ENCODE data around the gene NCOA6. TPM values are rescaled to one million over a fixed set of nuclear protein-coding genes. Genes with fewer than 3 reads are reported as not detected.
"Not testable (repeated sequence)": the region's sequence is repeated elsewhere in the genome, so short reads cannot be mapped to it uniquely, and the experiment has no call there.

NCOA6 gene
- total and polyA plus RNA-seq, 3 experiments from 2014 or later, result 11.4 to 23.1 (median 22.7) TPM

DNA sequence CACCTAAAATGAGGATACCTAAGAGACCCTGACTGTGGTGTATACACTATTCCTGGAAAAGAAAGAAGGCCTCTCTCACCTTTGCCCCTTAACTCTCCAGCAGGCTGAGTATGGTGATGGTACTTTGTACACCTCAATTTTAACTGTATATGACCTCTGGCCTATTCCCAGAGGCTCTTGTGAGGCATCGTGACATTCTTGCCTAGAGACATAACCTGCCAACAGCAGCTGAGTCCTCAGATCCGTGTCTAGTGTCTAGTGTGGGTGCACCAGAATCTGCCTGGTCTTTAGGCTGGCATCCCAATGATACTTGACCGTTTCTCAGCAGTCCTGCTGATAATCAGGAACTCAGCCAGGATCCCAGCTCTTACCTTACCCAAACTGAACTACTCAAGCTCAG lies 101.3 kb downstream of the NCOA6 start:
- Histone ChIP-seq H3K27me3 (ENCODE audit: insufficient read depth, low read length, poor library complexity, severe bottlenecking) (no peaks in the 10 kb centered on the region), H3K36me3 (ENCODE audit: insufficient read depth, low read length) (peaks cover 25% of the 10 kb centered on the region), H3K4me3 (ENCODE audit: low read length) (no peak overlapping the region), H3K9me3 (ENCODE audit: low read length) (no peaks in the 10 kb centered on the region), H3K4me1 (ENCODE audit: insufficient read depth, low read length) (no peaks in the 10 kb centered on the region), H3K27ac (ENCODE audit: low read depth, low read length) (no peak overlapping the region)
- Mint-ChIP-seq H3K27ac (no peak overlapping the region), H3K4me1 (peaks cover 4 to 10% (median 7%) of the 10 kb centered on the region in 3 donors), H3K36me3 (peaks cover 0 to 61% (median 27%) of the 10 kb centered on the region in 3 donors), H3K9me3 (no peaks in the 10 kb centered on the region), H3K4me3 (no peak overlapping the region), H3K27me3 (no peaks in the 10 kb centered on the region)
- DNase-seq, result no peak
- CTCF ChIA-PET, result no interaction called here
- POLR2A ChIA-PET, result no interaction called here

DNA sequence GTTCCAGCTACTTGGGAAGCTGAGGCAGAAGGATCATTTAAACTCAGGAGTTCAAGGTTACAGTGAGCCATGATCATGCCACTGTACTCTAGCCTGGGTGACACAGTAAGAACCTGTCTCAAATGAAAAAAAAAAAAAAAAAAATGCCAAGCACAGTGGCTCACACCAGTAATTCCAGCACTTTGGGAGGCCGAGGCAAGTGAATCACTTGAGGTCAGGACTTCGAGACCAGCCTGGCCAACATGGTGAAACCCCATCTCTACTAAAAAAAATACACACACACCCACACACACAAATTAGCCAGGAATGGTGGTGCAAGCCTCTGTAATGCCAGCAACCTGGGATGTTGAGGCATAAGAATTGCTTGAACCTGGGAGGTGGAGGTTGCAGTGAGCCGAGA lies 102.9 kb downstream of the NCOA6 start:
- H3K9me3 Mint-ChIP-seq; H3K4me1 ChIP-seq (ENCODE audit: insufficient read depth, low read length); DNase-seq; H3K27me3 ChIP-seq (ENCODE audit: insufficient read depth, low read length, poor library complexity, severe bottlenecking); POLR2A ChIA-PET; H3K4me3 ChIP-seq (ENCODE audit: low read length); H3K9me3 ChIP-seq (ENCODE audit: low read length); H3K27me3 Mint-ChIP-seq; H3K4me3 Mint-ChIP-seq; CTCF ChIA-PET; H3K4me1 Mint-ChIP-seq; H3K27ac ChIP-seq (ENCODE audit: low read depth, low read length): not testable (repeated sequence)
- Mint-ChIP-seq H3K27ac (peak overlapping the region in 2 of 8 donors; percentile 22 to 32), H3K36me3 (peaks cover 0 to 67% (median 28%) of the 10 kb centered on the region in 3 donors)
- peaks cover 25% of the 10 kb centered on the region for H3K36me3 ChIP-seq (ENCODE audit: insufficient read depth, low read length)

DNA sequence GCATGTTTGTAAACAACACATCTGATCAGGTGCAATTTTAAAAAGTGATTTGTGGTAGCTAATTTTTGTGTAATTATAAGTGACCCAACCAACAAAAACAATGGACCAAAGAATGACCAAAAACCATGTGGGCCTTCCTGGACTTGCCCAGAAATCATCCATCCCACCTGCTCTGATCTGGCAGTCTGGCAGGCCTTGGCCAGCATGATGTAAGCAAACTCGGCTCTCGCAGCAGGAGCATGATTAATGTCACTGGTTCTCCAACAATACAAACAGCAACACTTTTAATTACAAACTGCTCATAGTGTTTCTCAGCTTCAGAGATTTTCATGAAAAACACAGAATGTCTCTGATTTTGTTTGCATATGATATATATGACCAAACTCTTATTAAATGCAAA lies 105.2 kb downstream of the NCOA6 start:
- Histone ChIP-seq H3K36me3 (ENCODE audit: insufficient read depth, low read length) (peaks cover 11% of the 10 kb centered on the region), H3K9me3 (ENCODE audit: low read length) (no peaks in the 10 kb centered on the region), H3K27ac (ENCODE audit: low read depth, low read length) (no peak overlapping the region), H3K27me3 (ENCODE audit: insufficient read depth, low read length, poor library complexity, severe bottlenecking) (no peaks in the 10 kb centered on the region), H3K4me3 (ENCODE audit: low read length) (no peak overlapping the region), H3K4me1 (ENCODE audit: insufficient read depth, low read length) (no peaks in the 10 kb centered on the region)
- Mint-ChIP-seq H3K36me3 (peaks cover 0 to 54% (median 16%) of the 10 kb centered on the region in 3 donors), H3K4me3 (no peak overlapping the region), H3K27me3 (no peaks in the 10 kb centered on the region), H3K9me3 (no peaks in the 10 kb centered on the region), H3K4me1 (peaks cover 4 to 10% (median 9%) of the 10 kb centered on the region in 3 donors), H3K27ac (peak overlapping the region in 2 of 8 donors; percentile 8 to 50)
- CTCF ChIA-PET, result interaction anchor here (1.2 kb wide), 1 partner anchor 11 kb away, joined by 3 read pairs; no protein-coding TSS in a partner anchor
- no peak for DNase-seq
- POLR2A ChIA-PET, result interaction anchor here (1.0 kb wide), 1 partner anchor 11 kb away, joined by 6 read pairs; no protein-coding TSS in a partner anchor

DNA sequence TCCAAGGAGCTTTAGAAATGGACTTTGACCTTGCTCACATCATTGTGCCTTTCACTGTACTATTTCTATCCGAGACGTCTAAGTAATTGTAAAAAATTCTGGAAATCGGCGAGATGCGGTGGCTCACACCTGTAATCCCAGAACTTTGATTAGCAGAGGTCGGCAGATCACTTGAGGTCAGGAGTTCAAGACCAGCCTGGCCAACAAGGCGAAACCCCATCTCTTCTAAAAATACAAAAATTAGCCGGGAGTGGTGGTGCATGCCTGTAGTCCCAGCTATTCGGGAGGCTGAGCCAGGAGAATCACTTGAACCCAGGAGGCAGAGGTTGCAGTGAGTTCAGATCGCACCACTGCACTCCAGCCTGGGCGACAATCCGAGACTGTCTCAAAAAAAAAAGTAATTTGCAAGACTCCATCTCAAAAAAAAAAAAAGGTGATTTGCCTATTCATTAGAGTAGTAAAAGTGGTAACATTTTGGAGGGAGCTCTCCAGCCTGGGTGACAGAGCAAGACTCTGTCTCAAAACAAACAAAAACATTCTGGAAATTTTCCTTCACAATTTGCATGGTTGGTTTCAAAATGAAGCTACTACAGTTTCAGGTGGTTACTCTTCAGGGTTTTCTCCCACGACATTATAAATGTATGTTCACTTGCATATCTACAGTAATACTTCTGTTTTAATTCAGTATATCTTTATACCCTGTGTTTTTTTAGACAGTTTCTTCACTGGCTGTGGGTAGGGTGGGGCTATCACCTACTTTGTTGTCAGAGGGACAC lies 106.0 kb downstream of the NCOA6 start:
- H3K27ac ChIP-seq (ENCODE audit: low read depth, low read length); H3K9me3 ChIP-seq (ENCODE audit: low read length); H3K4me3 ChIP-seq (ENCODE audit: low read length); H3K27me3 Mint-ChIP-seq; H3K4me1 Mint-ChIP-seq; DNase-seq; H3K9me3 Mint-ChIP-seq; H3K4me1 ChIP-seq (ENCODE audit: insufficient read depth, low read length); H3K27me3 ChIP-seq (ENCODE audit: insufficient read depth, low read length, poor library complexity, severe bottlenecking); H3K36me3 ChIP-seq (ENCODE audit: insufficient read depth, low read length); POLR2A ChIA-PET; H3K4me3 Mint-ChIP-seq: not testable (repeated sequence)
- CTCF ChIA-PET, result interaction anchor here (1.0 to 1.2 kb wide), 2 partner anchors 10 to 377 kb away, joined by 3 read pairs; no protein-coding TSS in a partner anchor
- Mint-ChIP-seq H3K27ac (peak overlapping the region in 4 of 8 donors; percentile 15 to 65 (median 46)), H3K36me3 (peaks cover 0 to 58% (median 16%) of the 10 kb centered on the region in 3 donors)

DNA sequence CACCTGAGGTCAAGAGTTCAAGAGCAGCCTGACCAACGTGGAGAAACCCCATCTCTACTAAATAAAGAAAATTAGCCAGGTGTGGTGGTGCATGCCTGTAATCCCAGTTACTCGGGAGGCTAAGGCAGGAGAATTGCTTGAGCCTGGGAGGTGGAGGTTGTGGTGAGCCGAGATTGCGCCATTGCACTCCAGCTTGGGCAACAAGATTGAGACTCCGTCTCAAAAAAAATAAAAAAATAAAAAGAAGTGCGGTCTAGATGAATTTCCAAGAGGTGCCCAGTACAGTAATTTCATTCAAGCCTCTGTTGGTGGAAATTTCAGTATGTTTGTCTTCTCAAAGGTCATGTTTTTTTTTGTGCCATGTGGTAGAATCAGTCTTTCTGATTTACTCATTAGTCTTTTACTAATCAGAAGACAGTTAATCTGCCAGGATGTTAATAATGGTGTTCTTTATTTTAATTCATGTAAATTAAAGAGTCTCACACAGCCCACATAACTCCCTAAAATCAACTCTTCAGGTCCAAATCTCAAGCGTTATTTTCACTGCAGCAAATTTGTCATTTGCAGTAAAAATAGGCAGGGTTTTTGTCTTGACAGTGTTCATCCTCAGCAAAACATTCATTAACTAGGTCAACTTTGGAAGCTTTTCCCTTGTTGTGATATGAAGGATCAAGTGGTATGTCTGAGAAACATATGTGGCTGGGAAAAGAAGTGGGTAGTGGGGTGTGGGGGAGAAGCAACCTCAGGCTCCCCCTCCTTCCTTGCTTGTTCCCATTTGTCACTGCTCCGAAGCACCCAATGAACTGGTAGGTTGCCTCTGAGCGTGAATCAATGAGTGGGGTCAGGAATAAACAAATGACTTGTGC lies 108.0 kb downstream of the NCOA6 start:
- no peak for DNase-seq
- POLR2A ChIA-PET, result no interaction called here
- Mint-ChIP-seq H3K4me1 (peaks cover 4 to 10% (median 9%) of the 10 kb centered on the region in 3 donors), H3K27me3 (no peaks in the 10 kb centered on the region), H3K9me3 (no peaks in the 10 kb centered on the region), H3K4me3 (no peak overlapping the region), H3K27ac (peak overlapping the region in 3 of 8 donors; percentile 23 to 57 (median 29)), H3K36me3 (peaks cover 0 to 54% (median 12%) of the 10 kb centered on the region in 3 donors)
- Histone ChIP-seq H3K9me3 (ENCODE audit: low read length) (no peaks in the 10 kb centered on the region), H3K4me3 (ENCODE audit: low read length) (no peak overlapping the region), H3K36me3 (ENCODE audit: insufficient read depth, low read length) (no peaks in the 10 kb centered on the region), H3K27ac (ENCODE audit: low read depth, low read length) (no peak overlapping the region), H3K4me1 (ENCODE audit: insufficient read depth, low read length) (no peaks in the 10 kb centered on the region), H3K27me3 (ENCODE audit: insufficient read depth, low read length, poor library complexity, severe bottlenecking) (no peaks in the 10 kb centered on the region)
- CTCF ChIA-PET, result interaction anchor here (1.3 kb wide), 1 partner anchor 10 kb away, joined by 5 read pairs; no protein-coding TSS in a partner anchor

- Mint-ChIP-seq H3K27me3 (peaks cover 0 to under 1% of the 10 kb centered on the region in 2 donors), H3K27ac (peak overlapping the region in 1 of 8 donors; percentile 57), H3K4me1 (peaks cover 4 to 10% (median 9%) of the 10 kb centered on the region in 3 donors), H3K4me3 (no peak overlapping the region), H3K9me3 (no peaks in the 10 kb centered on the region), H3K36me3 (peaks cover 0 to 54% (median 12%) of the 10 kb centered on the region in 3 donors)
- ChIA-PET CTCF (interaction anchor here (1.3 kb wide), 1 partner anchor 9 kb away, joined by 5 read pairs; no protein-coding TSS in a partner anchor), POLR2A (no interaction called here)
- Histone ChIP-seq H3K9me3 (ENCODE audit: low read length) (no peaks in the 10 kb centered on the region), H3K4me1 (ENCODE audit: insufficient read depth, low read length) (no peaks in the 10 kb centered on the region), H3K27ac (ENCODE audit: low read depth, low read length) (no peak overlapping the region), H3K27me3 (ENCODE audit: insufficient read depth, low read length, poor library complexity, severe bottlenecking) (no peaks in the 10 kb centered on the region), H3K36me3 (ENCODE audit: insufficient read depth, low read length) (no peaks in the 10 kb centered on the region), H3K4me3 (ENCODE audit: low read length) (no peak overlapping the region)
- DNase-seq, result no peak
Measured at GRCh38 chr20:34716921-34717229, 108.6 kb downstream of the NCOA6 start.

- Mint-ChIP-seq H3K4me1 (peaks cover 10 to 11% (median 11%) of the 10 kb centered on the region in 3 donors), H3K4me3 (peak overlapping the region in 1 of 7 donors; percentile 38), H3K36me3 (peaks cover 0 to 45% (median 8%) of the 10 kb centered on the region in 3 donors), H3K27me3 (peaks cover 0 to 5% of the 10 kb centered on the region in 2 donors), H3K9me3 (no peaks in the 10 kb centered on the region), H3K27ac (no peak overlapping the region)
- no peaks in the 10 kb centered on the region for H3K27me3 ChIP-seq (ENCODE audit: insufficient read depth, low read length, poor library complexity, severe bottlenecking)
- no peak overlapping the region for H3K4me3 ChIP-seq (ENCODE audit: low read length)
- H3K27ac ChIP-seq (ENCODE audit: low read depth, low read length), result no peak overlapping the region
- no peaks in the 10 kb centered on the region for H3K9me3 ChIP-seq (ENCODE audit: low read length)
- peaks cover 3% of the 10 kb centered on the region for H3K4me1 ChIP-seq (ENCODE audit: insufficient read depth, low read length)
- no peaks in the 10 kb centered on the region for H3K36me3 ChIP-seq (ENCODE audit: insufficient read depth, low read length)
- no peak for DNase-seq
- CTCF ChIA-PET, result no interaction called here
- POLR2A ChIA-PET, result no interaction called here
Measured at GRCh38 chr20:34715384-34715783, 110.1 kb downstream of the NCOA6 start.
